NOMO-1 treated with DMSO at 0.1 percent for 48 hours (cell line): ENCODE data around the gene CYB5R3.
A peak's percentile ranks its signal among the peaks of the same experiment; 100 is the strongest.
"Not testable (repeated sequence)": the region's sequence is repeated elsewhere in the genome, so short reads cannot be mapped to it uniquely, and the experiment has no call there.

Experiments
- DNase-seq: peaks from one replicate; lab custom pipeline; 2025; ENCODE audit not compliant: unreplicated experiment; lab: John Stamatoyannopoulos, UW

CYB5R3 gene

DNA sequence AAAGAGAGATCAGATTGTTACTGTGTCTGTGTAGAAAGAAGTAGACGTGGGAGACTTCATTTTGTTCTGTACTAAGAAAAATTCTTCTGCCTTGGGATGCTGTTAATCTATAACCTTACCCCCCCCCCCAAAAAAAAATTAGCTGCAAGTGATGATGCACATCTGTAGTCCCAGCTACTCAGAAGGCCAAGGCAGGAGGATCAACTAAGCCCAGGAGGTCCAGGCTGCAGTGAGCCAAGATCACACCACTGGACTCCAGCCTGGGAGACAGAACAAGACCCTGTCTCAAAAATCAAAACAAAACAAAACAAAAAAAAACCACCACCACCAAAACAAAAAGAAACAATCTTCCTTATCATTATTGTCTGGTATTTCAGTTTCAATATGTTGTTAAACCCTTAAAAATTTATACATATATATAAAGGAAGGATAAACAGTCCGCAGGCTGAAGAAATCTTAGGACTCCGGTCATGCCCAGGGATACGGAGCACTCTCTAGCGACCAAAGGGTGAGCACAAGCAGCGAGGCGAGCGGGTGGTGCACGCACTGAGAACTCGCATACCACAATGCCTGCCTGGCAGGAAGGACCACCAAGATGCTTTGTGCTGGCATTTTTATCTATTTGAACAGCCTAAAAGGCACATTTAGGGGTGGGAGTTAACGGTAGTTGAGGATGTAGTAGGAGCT, 40.9 kb downstream of the CYB5R3 start:
- no peak for DNase-seq

DNA sequence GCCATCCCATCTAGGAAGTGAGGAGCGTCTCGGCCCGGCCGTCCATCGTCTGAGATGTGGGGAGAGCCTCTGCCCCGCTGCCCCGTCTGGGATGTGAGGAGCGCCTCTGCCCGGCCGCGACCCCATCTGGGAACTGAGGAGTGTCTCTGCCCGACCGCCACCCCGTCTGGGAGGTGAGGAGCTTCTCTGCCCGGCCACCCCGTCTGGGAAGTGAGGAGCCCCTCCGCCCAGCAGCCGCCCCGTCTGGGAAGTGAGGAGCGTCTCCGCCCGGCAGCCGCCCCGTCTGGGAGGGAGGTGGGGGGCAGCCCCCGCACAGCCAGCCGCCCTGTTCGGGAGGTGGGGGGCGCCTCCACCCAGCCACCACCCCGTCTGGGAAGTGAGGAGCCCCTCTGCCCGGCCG, 41.6 kb downstream of the CYB5R3 start:
- not testable (repeated sequence) for DNase-seq

DNA sequence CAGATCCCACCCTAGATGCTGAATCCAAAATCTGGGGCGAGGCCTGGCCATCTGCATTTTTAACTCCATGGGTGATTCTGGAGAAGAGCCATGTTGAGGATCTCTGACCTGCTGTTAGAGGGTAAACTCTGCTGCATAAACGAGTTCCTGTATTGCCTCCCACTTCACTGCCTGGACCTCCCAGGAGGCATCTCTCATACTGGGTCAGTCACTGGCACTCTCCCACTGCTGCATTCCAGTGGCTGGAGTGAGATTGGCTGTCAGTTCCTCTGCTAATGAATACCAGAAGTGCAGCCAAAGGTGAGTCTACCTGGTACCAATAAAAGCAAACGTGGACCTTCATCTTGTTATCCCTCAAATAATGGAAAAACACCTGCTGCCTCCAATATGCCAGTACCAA, 44.8 kb downstream of the CYB5R3 start:
- DNase-seq = no peak

DNA sequence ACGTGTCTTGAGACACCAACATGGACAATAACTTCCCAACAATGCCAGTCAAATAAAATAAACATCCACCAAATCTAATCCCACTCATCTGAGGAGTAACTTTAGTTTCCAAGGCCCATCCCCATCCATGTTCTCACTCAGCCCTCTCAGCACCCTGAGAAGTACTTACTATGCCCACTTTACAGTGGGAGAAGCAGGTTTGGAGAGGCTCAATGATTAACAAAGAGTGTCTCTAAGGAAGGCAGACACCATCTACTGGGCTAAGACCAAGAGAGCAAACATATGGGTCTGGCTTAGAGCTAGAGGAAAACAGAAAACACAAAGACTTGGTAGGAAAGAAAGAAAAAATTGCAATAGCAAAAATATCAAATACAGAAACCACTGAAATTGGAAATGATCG, 45.8 kb downstream of the CYB5R3 start:
- DNase-seq = no peak

DNA sequence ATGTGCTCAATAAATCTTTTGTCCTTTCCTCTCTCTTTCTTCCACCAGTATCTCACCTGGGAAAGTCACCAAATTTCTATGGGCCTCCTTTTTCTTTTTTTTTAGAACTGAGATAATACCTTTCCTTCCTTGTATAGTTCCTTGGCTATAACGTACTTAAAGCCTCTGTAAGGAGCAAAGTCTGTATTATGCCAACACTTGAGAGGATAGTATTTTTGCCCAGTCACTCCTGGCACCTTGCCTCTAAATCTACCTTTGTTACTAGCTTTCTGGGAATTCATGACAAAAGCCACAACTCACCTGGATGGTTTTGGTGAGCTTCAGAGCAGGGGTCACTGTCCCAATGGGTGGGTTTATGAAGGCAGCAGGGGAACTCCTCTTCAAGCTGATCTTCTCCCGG, 46.7 kb downstream of the CYB5R3 start:
- DNase-seq = no peak

DNA sequence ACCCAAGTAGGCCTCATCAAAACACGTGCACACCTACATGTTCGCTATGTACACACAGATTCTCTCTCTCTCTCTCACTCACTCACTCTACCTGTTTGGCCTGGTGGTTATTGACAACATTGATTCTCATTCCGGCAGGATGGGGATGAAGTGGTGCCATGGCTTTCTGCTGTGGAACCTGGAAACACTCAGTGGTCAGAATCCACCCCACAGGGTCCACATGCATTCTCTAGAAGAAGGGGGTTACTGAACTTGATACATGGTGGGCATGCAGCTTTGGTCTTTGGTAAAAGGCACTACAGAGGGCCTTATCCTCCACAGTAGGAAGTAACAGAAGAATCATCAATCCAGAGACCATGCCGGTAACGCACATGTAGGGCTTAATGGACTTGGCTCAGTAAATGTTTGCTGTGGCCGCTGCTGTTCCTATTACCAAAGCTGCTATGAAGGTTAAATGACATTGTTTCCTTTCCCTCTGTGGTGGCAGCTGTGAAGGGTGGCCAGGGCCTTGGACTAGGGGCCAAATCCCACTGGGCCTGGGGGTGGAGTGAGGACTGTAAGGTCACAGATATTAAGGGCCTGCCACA, 47.2 kb downstream of the CYB5R3 start:
- no peak for DNase-seq

DNA sequence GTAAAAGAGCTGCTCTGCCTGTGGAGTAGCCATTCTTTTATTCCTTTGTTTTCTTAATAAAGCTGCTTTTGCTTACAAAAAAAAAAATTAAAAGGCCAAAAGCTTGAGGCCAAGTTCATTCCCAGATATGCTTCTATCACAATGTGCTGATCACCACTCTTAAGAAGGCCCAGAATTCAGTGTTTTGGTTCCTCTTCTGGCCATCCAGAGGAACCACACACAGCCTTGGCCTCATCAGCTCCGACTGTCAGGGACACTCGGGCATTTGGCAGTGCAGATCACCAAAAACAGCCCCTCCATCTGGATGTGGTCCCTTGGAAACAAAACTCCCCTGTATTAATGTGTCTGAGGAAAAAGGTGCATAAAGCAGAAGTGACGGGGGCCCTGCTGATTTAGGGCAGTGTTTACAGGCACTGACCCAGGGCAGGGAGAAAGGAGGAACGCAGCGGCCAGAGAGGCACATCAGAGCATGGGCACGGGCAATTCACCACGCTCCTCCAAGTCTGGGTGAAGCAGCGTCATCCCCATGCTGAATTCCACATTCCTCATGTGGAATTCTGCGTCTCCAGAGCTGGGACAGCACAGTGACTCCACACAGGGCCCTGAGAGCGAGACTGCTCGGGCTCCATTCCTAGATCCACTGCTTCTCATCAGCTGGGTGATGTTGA, 52.2 kb downstream of the CYB5R3 start:
- no peak for DNase-seq

DNA sequence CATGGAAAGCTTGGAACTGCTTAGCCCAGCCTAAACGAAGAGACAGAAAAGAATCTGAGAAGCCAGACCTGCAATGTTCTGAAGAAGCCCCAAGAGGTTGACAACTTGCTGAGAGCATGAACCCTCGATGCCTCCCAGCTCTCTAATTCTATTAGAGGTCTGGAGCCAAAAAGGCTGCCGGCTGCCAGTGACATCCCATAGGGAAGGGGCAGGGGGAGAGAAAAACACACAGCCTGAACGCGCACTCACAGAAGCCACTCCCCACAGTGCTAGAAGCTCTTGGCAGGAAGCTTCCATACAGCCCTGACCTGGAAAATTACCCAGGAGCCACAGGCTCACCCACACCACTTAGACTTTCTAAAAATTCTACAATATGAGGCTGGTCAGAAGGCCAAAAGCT, 52.9 kb downstream of the CYB5R3 start:
- no peak for DNase-seq

DNA sequence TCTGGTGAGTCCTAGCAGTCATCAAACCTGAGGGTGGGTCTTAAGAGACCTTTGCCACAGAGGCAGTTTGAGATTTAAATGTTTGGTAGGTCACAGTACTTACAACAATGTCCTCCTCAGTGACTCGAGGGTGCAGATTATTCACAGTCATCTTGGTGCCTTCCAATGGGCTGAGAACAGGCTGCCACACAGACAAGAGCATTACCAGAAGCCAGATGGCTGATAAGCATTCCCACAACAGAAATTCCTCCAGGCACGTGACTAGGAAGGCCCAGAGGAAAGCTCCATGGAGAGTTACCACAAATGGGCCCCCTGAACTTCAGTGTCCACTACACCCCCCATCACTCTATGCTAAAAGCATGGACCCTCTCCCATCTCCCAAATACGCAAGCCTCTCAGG, 53.8 kb downstream of the CYB5R3 start:
- no peak for DNase-seq

DNA sequence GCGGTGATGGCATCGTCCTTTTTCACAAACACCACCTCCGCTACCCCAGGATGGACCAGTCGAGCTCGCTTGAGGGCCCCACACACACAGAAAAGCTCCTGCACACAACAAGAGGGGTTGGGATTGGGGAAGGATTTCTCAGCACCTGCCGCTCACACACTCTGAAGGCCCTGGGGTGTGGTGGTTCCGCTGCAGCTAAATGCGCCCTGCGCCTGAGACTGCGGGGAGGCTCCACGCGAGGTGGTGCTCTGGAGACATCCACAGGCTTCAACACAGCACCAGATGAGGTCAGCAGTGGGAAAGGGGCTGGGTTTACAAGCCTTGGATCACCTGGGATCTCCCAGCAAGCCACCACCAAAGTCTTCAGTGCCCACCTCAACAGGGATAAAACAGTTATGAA, 57.2 kb downstream of the CYB5R3 start:
- DNase-seq = no peak

DNA sequence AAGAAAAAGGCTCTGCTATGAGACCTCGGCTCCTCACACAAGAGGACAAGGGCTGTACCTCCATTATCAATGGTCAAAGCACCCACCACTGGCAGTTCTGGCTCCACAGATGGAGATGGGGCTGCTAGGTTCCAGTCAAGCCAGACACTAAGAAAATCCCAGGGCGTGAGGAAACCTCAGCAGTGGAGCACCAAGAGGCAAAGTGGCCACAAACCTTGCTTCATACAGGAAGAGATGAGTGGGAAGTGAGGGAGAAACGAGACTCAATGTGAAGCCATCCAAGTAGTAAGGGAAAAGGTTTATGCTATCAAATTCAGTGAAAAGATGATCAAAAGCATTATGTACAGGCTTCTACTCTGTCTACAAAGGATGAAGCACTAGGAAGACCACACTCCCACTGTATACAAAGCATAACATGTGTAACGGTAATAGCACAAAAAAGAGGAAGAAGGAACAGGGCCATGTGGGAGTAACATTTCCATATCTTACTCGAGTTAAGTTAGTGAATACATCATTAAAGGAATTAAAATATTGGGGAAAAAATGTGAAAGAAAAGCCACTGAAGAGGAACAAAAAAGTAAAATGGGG, 61.5 kb downstream of the CYB5R3 start:
- peak; percentile 36 for DNase-seq

DNA sequence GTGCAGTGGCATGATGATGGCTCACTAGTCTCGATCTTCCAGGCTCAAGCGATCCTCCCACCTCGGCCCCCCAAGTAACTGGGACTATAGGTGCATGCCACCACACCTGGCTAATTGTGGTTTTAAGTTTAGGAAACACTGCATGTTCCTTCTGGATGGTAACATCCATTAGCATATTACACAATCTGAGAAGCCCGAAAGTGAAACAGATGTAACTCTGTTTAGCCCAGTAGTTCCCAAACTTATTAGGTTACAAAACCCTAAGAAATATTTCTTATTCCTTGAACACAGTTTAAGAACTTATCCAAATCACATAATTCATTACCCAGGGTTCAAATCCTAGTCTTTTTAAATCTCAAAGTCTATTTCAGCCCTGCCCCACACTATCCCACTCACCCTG, 62.8 kb downstream of the CYB5R3 start:
- DNase-seq = peak; percentile 6

DNA sequence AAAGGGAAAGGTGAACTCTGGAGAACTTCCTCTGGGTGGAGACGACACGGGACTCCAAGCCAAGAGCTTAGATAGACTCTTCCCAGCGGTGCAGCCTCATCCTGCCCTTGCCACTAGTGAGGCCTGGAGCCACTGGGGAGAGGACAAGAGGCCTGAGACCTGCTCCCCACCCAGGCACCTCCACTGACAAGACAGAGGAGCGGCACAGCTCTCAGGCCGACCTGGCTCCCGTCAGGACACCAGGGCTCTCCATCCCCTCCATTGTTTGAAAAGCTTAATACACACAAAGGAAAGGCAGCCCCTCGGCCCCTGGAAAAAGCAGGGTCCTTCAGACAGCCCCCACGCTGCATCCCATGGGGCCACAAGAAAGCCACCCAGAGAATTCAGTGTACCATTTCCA, 64.1 kb downstream of the CYB5R3 start:
- DNase-seq = no peak

DNA sequence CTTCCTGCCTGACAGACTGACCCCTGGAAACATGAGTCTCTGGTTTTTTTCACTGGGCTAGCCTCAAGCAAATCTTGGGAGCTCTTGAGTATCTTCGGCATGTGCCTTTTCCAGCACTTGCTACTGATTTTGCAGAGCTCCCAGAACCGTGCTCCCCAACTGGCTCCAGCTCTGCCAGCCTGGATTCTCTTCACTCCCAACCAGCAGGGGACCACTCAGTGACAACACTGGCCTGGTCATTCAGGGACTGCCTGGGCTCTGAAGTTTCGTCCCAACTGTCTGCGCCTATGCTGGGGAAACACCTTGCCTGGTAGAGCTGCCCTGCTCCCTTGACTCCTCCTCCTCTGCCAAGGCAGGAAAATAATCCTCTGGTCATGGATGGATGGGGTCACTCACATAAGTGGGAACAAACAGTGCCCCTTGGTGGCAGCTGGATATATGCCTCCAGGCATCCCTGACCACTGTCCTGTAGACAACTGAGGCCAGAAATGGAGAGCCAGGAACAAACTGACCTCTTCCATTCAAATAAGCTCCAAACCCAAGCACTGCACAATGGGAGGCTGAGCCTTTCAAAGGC, 64.7 kb downstream of the CYB5R3 start:
- DNase-seq = no peak

DNA sequence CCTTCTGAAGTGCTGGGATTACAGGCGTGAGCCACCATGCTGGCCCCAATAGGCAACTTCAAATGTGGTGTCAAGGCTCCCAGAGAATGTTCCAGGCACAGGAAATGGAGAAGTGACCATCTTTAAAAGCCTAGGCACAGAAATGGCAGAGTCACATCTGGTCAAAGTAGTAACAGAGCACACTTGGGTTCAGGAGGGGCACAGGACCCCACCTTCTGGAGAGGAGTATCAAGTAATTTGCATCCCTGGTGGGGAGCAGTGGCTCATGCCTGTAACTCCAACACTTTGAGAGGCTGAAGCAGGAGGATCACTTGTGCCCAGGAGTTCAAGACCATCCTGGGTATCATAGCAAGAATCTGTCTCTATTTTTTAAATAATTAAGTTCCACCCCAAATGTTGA, 66.2 kb downstream of the CYB5R3 start:
- no peak for DNase-seq

DNA sequence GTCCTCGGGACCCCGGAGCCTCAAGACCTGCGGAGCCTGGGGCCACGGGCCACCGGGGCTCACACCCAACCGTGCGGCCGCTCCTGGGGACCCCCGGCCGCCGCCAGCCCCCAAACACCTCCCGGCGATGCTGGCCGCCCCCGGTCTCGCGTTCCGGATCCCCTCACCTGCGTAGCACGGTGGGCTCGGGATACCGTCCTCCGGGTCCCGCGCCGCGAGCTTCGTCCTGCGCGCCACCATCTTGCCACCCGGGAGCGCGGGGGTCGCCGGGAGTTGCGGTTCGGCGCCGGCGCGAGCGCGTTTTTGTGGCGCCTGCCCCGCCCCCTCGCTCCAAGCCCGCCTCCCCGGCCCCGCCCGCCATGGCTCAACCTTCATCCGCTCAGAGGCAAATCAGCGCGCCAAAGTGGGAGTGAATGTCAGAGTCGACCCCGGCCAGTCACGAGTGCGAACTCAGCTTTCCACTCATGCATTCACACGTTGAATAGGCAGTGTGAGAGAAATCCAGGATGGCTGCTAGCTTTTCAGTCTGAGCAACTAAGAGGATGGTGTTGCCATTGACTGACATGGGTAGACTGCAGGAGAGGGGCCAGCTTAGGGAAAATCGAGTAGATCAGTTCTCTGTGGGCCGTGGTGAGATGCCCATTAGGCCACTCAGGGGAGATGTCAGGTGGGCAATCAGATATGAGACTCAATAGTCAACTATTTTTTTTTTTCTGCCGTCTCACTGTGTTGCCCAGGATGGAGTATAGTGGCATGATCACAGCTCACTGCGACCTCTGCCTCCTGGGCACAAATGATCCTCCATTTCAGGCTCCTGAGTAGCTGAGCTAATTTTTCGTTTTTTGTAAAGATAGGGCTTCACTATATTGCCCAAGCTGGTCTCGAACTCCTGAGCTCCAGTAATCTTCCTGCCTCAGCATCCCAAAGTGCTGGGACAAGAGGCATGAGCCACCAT, 67.2 kb downstream of the CYB5R3 start:
- peak; percentile 56 for DNase-seq

DNA sequence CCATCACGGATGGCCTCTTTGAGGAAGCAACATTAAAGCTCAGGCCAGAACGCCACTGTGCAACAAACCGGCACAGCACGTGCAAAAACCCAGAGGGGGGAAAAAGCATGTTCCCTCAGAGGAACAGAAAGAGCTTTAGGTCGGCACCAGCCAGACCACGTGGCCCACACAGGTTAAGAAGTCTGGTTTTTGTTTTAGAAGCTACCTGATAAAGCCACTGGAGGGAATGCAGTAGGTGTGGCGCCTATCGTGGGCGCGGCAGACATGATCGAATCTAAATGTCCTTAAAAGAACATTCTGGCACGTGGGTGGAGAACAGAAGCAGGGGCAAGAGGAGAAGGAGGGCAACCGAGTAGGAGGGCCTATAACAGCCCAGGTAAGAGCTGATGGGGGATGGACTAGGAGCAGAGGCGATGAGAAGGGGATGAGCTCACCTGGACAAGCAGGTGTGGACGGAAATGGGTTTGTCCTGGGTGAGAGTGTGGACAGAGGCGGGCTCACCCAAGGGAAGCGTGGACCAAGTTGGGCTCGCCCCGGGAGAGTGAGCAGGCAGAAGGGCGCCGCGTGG, 67.9 kb downstream of the CYB5R3 start:
- DNase-seq = not testable (repeated sequence)

DNA sequence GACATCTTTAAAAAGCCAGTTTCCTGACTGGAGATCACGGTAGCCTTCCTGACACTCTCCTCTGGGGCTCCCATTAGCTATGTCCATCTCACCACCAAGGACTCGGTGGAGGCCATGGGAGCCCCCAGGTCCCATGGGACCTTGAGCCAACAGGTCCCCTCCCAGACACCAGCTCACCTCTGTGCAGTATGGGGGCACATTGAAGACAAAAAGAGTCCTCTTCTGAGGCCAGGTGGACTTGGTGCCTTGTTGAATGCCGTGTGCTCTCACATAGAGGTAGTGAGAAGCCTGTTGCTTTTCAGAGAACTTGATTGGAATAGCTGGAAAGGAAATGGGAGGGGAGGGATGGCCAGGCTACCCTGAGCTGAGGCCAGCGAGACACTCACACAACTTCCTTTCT, 69.2 kb downstream of the CYB5R3 start:
- DNase-seq = not testable (repeated sequence)

DNA sequence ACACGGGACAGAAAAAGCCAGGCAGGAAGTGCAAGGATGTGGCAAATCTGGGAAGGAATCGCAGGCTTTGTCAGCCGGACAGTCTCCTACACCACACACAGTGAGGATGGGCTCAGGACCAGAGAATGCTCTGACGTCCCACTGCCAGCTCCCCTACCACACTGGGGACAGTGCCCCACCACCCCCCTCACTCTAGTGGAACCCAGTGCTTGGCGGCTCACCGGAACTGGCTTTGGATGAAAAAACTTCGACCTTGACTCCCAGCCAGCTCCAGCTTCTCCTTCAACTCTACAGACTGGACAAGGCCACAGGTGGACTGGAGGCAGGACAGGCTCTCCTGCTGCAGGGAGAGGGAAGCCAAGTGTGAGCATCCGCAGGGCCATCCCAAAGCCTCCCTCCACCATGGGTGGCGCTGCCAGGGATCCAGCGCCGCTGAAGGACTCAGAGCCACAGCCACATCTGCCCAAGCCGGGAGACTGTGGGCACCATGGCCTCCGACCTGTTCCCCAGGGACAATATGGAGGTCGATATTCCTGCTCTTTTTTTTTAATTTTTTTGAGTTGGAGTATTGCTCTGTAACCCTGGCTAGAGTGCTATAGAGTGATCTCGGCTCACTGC, 71.5 kb downstream of the CYB5R3 start:
- DNase-seq = no peak

DNA sequence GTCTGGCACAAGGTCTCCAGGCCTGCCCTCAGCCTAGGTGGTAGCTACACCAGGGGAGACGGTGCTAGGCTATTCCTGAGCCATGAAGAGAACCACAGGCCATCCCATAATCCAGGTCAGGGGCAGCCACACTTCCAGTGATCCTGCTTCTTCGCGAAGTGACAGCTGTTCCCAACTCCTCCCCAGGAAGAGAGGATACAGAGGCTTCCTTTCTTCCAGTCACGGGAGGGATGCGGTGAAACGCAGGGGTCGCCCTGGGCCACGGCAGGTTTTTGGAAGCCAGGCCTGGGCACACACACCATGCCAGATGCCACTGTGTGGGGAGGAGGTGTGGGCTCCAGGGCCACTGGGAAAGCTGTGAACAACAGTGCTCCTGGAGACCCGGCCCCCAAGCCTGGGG, 72.1 kb downstream of the CYB5R3 start:
- DNase-seq = not testable (repeated sequence)
